Fibroblast of villous mesenchyme (primary cell): ENCODE measurements around the gene KLF7. TPM values are rescaled to one million over a fixed set of nuclear protein-coding genes. Genes with fewer than 3 reads are reported as not detected.
A peak's percentile ranks its signal among the peaks of the same experiment; 100 is the strongest.

ENCODE experiments used
- DNase-seq: peaks from one replicate; pipeline ENCODE4 v3.0.0-alpha.2; 2010; ENCODE audit warnings: low read depth
- H3K4me3 ChIP-seq: 2 replicates; pipeline ENCODE4 v1.5.1; 2011; ENCODE audit warnings: low read depth, mild to moderate bottlenecking, low read length
- total RNA-seq: library from RNA; depleted of rRNA; stranded (reverse); fragments of >200 nt; gene quantifications from 2 replicates; pipeline ENCODE4 v1.2.3, GENCODE V29; 2012
- TF ChIP-seq, protein P1 (sequence below): IDR thresholded peaks from 2 replicates; pipeline ENCODE4 v1.5.1; 2012; ENCODE audit warnings: low read depth, mild to moderate bottlenecking, low read length; ENCODE audit not compliant: insufficient read depth

The KLF7 gene
- total RNA-seq, 1 donor = 28.1 TPM

DNA sequence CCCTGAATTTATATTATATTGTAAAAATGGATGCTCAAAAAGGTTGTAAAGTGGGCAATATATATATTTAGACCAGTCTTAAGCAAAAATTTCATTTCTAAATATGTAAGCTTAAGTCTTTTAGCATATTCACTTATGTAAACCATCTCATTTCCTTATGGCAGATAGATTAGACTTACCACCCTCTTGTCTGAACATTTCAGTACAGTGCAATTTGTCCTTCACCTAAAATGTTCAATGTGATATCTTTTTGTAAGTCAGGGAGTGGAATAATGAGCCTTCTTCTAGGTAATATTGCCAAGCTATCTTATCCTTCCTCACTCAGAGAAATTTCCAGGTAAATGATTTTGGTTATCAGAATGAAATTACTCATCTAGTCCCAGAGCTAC lies 92.3 kb downstream of the KLF7 start:
- TF ChIP-seq, protein P1, sequence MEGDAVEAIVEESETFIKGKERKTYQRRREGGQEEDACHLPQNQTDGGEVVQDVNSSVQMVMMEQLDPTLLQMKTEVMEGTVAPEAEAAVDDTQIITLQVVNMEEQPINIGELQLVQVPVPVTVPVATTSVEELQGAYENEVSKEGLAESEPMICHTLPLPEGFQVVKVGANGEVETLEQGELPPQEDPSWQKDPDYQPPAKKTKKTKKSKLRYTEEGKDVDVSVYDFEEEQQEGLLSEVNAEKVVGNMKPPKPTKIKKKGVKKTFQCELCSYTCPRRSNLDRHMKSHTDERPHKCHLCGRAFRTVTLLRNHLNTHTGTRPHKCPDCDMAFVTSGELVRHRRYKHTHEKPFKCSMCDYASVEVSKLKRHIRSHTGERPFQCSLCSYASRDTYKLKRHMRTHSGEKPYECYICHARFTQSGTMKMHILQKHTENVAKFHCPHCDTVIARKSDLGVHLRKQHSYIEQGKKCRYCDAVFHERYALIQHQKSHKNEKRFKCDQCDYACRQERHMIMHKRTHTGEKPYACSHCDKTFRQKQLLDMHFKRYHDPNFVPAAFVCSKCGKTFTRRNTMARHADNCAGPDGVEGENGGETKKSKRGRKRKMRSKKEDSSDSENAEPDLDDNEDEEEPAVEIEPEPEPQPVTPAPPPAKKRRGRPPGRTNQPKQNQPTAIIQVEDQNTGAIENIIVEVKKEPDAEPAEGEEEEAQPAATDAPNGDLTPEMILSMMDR = no peak
- no peak overlapping the region for H3K4me3 ChIP-seq
- no peak for DNase-seq

DNA sequence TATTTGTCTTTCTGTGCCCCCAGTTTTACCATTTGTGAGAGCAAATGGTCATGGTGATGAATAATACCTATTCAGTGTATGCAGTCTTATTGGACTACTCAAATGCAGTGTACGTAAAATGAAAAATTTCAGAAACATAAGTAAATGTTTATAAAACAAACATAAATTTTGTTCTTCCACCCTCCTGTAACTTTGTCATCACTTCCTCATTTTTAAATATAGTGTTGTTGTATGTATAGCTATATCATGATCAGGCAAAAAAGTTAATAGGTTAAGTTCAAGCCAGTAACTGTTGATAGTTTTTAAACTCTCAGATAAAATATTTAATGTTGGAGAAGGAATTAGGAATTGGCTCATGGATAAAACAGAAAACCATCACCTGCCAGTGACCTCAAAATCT lies 93.2 kb downstream of the KLF7 start:
- TF ChIP-seq, protein P1 = no peak
- no peak for DNase-seq

DNA sequence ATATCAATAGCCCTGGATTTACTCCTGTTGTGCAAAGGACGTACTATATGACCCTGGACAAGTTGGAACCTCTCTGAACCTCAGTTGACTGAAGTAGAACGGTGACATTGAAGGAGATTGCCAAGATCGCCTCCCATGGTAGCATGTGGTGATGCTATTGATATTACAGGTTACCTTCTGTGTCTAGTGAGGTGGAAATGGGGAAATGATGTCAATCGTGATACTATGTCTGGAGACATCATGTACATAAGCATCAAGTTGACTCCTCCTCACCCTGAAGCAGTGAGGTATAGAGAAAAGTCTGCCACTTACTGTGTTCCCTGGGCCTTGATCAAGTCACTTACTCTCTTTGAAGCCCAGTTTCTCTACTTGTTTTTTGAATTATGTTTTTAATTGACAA lies 93.9 kb downstream of the KLF7 start:
- TF ChIP-seq, protein P1 = no peak
- no peak for DNase-seq
- H3K4me3 ChIP-seq = no peak overlapping the region

More for the DNA sequence above, 93.2 kb downstream of the KLF7 start:
- H3K4me3 ChIP-seq = no peak overlapping the region

DNA sequence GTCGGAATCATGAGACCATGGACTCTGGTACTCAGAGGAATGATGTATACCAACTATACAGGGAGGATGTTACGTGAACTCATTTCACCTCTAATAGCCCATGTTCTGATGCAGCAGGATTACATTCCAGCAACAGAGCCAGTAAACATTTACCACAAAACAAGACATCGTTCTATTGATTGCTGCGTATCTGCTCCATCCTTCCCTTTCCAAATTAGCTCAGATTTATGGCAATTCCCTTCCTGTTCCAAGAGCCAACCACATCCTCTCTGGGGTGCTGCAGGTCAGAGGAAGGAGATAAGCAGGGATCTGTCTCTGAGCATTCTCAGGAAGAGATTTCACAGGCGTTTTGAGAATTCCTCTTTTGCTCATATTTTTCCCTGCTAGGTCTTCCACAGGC lies 98.3 kb downstream of the KLF7 start:
- peak; percentile 72 for DNase-seq
- TF ChIP-seq, protein P1 = no peak
- no peak overlapping the region for H3K4me3 ChIP-seq

DNA sequence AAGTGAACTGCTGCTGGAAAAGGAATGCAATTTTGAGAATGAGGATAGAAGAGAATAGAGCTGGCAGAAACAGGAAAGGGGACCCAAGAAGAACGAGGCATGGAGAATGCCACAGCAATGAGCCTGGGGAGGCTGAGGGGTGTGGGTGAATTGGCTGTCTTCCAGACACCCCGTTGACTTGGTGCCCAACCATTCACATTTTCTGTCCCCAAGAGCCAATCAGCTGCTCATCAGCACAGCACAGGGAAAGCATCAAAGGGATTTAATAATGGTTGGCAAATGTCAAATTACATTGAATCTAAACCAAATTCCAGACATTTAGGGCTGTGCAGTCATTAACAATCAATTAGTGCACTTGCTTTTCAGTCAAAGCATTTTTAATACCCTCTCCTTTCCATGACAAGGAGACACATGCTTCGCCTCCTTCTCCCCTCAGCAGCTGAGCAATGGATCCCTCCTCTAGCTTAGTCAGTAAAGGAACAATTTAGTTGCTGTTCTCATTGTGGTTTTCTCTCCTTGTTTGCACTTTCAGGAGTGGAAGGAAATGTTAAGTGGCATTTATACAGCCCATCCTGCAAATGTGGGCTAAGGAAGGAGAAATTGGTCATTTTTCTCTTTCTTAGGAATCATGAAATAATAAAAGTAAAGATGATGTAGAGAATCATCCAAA lies 98.8 kb downstream of the KLF7 start:
- no peak for DNase-seq
- TF ChIP-seq, protein P1 = no peak
- no peak overlapping the region for H3K4me3 ChIP-seq

DNA sequence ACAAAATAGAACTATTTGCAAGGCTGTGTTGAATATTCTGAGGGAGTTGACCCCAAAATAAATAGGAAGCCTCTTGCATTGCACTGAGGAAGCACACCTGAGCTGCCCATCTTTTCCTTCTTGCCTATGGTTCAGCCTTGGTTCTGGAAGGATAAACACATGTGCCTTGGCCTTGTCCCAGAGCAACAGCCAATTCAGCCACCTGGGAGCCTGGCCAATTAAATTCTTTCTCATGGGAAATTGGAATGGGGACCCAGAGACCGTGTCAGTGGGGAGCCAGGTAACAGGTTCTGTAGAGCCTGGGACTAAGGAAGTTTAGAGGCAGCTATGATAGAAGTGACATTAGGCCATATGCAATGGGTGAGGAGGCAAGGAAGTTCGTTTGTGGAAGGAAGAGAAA lies 99.6 kb downstream of the KLF7 start:
- DNase-seq = no peak
- no peak overlapping the region for H3K4me3 ChIP-seq
- TF ChIP-seq, protein P1 = no peak

DNA sequence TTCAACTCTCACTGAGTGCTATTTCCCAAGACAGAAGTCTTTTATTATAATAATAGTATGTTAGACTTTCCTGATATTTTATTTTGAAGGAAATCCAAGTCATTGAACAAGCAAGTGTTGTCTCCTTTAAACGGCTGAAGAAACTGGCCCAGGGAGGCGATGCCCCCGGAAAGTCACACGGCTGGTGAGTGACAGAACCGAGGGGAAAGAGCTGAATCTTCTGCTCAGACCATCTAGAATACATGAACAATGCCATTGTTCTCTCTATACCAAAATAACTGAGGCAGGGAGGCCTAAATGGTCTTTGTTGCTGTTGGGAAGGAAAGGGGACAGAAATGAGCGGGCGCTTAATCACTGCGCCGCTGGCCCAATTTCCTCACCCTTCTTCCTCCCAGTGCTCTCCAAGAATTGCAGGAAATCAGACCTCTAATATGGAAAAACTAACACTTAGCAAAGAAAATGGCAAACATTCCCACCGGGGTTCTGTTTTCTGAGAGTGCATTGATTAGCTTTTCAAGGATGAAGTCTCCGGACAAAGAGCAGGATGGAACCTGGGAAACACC lies 101.5 kb downstream of the KLF7 start:
- no peak overlapping the region for H3K4me3 ChIP-seq
- TF ChIP-seq, protein P1 = no peak

More for the DNA sequence above, 101.5 kb downstream of the KLF7 start:
- DNase-seq = no peak
